ENCODE results near the gene MRPL33. TPM values are rescaled to one million over a fixed set of nuclear protein-coding genes. Genes with fewer than 3 reads are reported as not detected.

MRPL33 gene
- polyA plus RNA-seq, 1 of the 3 experiments (the other 2 are of a cell fraction), result 132 TPM

DNA sequence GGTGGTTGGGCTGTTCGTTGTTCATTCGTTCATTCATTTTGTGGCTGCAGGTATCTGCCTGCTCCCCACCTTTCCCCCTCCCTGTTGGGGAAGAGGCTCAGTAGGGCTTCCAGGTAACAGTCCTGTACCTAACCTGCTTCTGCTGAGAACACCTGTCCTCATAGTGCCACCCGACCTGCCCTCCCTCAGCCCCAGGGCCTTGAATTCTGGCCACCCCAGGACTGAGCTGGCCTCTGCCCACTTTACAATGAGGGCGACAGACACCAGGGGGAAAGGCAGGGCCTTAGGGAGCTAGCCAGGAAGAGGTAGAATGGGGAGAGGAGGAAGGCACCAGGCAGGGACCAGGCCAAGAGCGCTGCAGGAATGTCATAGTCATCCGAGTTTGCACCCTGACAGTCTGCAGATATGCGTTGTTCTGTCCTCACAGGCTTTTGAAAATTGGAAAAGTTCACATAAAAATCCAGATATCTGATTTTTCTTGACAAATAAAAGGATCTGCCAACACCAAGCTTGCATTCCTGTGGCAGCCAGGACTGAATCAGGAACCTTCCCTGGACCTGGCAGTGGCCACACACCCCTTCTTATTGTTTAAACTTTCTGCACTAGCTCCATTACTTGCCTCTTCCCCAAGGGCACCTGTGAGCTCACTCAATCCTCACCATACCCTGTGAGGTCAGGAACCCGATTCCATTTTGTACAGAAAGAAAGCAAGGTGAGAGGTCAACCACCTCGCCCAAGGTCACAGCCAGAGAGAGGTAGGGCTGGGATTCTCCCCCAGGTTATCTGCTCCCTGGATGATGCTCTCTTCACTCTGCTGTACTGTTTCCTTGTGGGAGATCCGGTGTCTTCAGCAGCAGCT, 35.3 kb upstream of the MRPL33 start:
- ChIA-PET CTCF (interaction anchor here (0.5 to 6.0 kb wide), 11 partner anchors 12 to 678 kb away, joined by 3 to 52 read pairs (median 4); no protein-coding TSS in a partner anchor), POLR2A (interaction anchor here (1.3 kb wide), 1 partner anchor 13 kb away, joined by 3 read pairs; no protein-coding TSS in a partner anchor)
- no peak overlapping the region for H3K4me3 ChIP-seq (ENCODE audit: low read depth in 2 of 2, low read length in 1 of 2)
- no peak overlapping the region for H3K27ac ChIP-seq (ENCODE audit: low read depth in 2 of 2, low read length in 1 of 2)
- H2AFZ ChIP-seq (ENCODE audit: low read depth), result no peak overlapping the region
- 88% methylated on average over 10 of the region's 10 CpGs for WGBS (ENCODE audit: low lambda C conversion rate)
- DNase-seq, result no peak
- H3K9me3 ChIP-seq, result no peaks in the 10 kb centered on the region
- H3K9me2 ChIP-seq, result no peaks in the 10 kb centered on the region
- no peak overlapping the region for H3K4me2 ChIP-seq
- H3F3A ChIP-seq (replicated peaks; ENCODE audit: insufficient read depth), result no peaks in the 10 kb centered on the region
- no peak for TF ChIP-seq JUND (IDR thresholded peaks at IDR 0.05)
- TF ChIP-seq RFX5 (IDR thresholded peaks at IDR 0.05; ENCODE audit: low read length), result no peak
- TF ChIP-seq, protein P1, sequence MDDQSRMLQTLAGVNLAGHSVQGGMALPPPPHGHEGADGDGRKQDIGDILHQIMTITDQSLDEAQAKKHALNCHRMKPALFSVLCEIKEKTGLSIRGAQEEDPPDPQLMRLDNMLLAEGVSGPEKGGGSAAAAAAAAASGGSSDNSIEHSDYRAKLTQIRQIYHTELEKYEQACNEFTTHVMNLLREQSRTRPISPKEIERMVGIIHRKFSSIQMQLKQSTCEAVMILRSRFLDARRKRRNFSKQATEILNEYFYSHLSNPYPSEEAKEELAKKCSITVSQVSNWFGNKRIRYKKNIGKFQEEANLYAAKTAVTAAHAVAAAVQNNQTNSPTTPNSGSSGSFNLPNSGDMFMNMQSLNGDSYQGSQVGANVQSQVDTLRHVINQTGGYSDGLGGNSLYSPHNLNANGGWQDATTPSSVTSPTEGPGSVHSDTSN (IDR thresholded peaks at IDR 0.05), result no peak
- TF ChIP-seq SIN3A (IDR thresholded peaks at IDR 0.05; ENCODE audit: borderline replicate concordance, low read depth, low read length), result no peak
- TF ChIP-seq MEF2A (IDR thresholded peaks at IDR 0.05; ENCODE audit: borderline replicate concordance, low read depth), result no peak
- TF ChIP-seq FOXM1 (IDR thresholded peaks at IDR 0.05; ENCODE audit: low read depth), result no peak
- TF ChIP-seq, protein P2, sequence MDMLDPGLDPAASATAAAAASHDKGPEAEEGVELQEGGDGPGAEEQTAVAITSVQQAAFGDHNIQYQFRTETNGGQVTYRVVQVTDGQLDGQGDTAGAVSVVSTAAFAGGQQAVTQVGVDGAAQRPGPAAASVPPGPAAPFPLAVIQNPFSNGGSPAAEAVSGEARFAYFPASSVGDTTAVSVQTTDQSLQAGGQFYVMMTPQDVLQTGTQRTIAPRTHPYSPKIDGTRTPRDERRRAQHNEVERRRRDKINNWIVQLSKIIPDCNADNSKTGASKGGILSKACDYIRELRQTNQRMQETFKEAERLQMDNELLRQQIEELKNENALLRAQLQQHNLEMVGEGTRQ (IDR thresholded peaks at IDR 0.05; ENCODE audit: borderline replicate concordance, low read depth, low read length), result no peak
- no peaks in the 10 kb centered on the region for H3K36me3 ChIP-seq (replicated peaks in 1 of 2; ENCODE audit: control insufficient read depth in 1 of 2, insufficient read depth in 2 of 2, low read length in 1 of 2)
- no peaks in the 10 kb centered on the region for H4K20me1 ChIP-seq (ENCODE audit: insufficient read depth)
- H3K4me1 ChIP-seq (ENCODE audit: control insufficient read depth in 1 of 2, insufficient read depth in 2 of 2, low read depth in 1 of 2, low read length in 1 of 2), result peaks cover 0 to 19% of the 10 kb centered on the region in 2 experiments; a peak in 2 of 4 replicates
- no peak overlapping the region for H3K9ac ChIP-seq
- no peaks in the 10 kb centered on the region for H3K79me2 ChIP-seq (ENCODE audit: insufficient read depth)
- H3K27me3 ChIP-seq (ENCODE audit: insufficient read depth), result no peaks in the 10 kb centered on the region

DNA sequence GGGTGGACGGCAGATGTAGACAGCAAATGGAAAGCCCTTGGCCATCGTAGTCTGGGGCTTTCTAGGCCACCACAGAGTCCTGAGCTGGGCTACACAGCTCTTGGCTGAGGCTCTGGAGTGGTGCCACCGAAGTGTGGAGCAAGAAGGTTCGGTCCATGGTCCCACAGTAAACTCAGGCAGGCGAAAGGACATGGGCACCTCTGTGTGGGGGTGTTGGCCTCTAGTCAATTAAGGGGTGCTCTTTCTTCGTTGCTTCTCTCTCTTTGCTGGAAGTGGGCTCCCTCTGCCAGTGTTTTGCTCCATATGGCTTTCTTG, 34.7 kb upstream of the MRPL33 start:
- WGBS (ENCODE audit: low lambda C conversion rate), result 86% methylated on average over 5 of the region's 6 CpGs
- Histone ChIP-seq H3K79me2 (ENCODE audit: insufficient read depth) (no peaks in the 10 kb centered on the region), H4K20me1 (ENCODE audit: insufficient read depth) (no peaks in the 10 kb centered on the region), H3K36me3 (replicated peaks in 1 of 2; ENCODE audit: control insufficient read depth in 1 of 2, insufficient read depth in 2 of 2, low read length in 1 of 2) (no peaks in the 10 kb centered on the region), H3K9me2 (no peaks in the 10 kb centered on the region), H2AFZ (ENCODE audit: low read depth) (no peak overlapping the region), H3K27me3 (ENCODE audit: insufficient read depth) (no peaks in the 10 kb centered on the region), H3K9me3 (no peaks in the 10 kb centered on the region), H3K9ac (no peak overlapping the region), H3F3A (replicated peaks; ENCODE audit: insufficient read depth) (no peaks in the 10 kb centered on the region), H3K4me3 (ENCODE audit: low read depth in 2 of 2, low read length in 1 of 2) (no peak overlapping the region), H3K4me2 (no peak overlapping the region), H3K27ac (ENCODE audit: low read depth in 2 of 2, low read length in 1 of 2) (no peak overlapping the region), H3K4me1 (ENCODE audit: control insufficient read depth in 1 of 2, insufficient read depth in 2 of 2, low read depth in 1 of 2, low read length in 1 of 2) (peaks cover 0 to 19% of the 10 kb centered on the region in 2 experiments; a peak in 2 of 4 replicates)
- no peak for DNase-seq
- TF ChIP-seq FOXJ3 (CRISPR knock-in tag; IDR thresholded peaks at IDR 0.05), result no peak
- no peak for TF ChIP-seq SIN3A (IDR thresholded peaks at IDR 0.05; ENCODE audit: borderline replicate concordance, low read depth, low read length)
- no peak for TF ChIP-seq FOSL2 (IDR thresholded peaks at IDR 0.05; ENCODE audit: borderline replicate concordance, low read depth)
- TF ChIP-seq, protein P2 (IDR thresholded peaks at IDR 0.05; ENCODE audit: borderline replicate concordance, low read depth, low read length), result no peak
- TF ChIP-seq JUND (IDR thresholded peaks at IDR 0.05), result no peak
- no peak for TF ChIP-seq EZH2phosphoT487 (IDR thresholded peaks at IDR 0.05; ENCODE audit: borderline replicate concordance, low read depth)
- TF ChIP-seq, protein P3, sequence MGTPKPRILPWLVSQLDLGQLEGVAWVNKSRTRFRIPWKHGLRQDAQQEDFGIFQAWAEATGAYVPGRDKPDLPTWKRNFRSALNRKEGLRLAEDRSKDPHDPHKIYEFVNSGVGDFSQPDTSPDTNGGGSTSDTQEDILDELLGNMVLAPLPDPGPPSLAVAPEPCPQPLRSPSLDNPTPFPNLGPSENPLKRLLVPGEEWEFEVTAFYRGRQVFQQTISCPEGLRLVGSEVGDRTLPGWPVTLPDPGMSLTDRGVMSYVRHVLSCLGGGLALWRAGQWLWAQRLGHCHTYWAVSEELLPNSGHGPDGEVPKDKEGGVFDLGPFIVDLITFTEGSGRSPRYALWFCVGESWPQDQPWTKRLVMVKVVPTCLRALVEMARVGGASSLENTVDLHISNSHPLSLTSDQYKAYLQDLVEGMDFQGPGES (IDR thresholded peaks at IDR 0.05; ENCODE audit: low read depth, low read length), result no peak
- TF ChIP-seq TAF1 (IDR thresholded peaks at IDR 0.05; ENCODE audit: borderline replicate concordance, low read depth, low read length), result no peak
- no peak for TF ChIP-seq RAD21 (IDR thresholded peaks at IDR 0.05; ENCODE audit: low read length)
- TF ChIP-seq, protein P4, sequence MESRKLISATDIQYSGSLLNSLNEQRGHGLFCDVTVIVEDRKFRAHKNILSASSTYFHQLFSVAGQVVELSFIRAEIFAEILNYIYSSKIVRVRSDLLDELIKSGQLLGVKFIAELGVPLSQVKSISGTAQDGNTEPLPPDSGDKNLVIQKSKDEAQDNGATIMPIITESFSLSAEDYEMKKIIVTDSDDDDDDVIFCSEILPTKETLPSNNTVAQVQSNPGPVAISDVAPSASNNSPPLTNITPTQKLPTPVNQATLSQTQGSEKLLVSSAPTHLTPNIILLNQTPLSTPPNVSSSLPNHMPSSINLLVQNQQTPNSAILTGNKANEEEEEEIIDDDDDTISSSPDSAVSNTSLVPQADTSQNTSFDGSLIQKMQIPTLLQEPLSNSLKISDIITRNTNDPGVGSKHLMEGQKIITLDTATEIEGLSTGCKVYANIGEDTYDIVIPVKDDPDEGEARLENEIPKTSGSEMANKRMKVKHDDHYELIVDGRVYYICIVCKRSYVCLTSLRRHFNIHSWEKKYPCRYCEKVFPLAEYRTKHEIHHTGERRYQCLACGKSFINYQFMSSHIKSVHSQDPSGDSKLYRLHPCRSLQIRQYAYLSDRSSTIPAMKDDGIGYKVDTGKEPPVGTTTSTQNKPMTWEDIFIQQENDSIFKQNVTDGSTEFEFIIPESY (IDR thresholded peaks at IDR 0.05; ENCODE audit: borderline replicate concordance, low read depth), result no peak
- TF ChIP-seq NFIC (IDR thresholded peaks at IDR 0.05; ENCODE audit: borderline replicate concordance), result no peak
- POLR2A ChIA-PET, result interaction anchor here (1.3 kb wide), 1 partner anchor 14 kb away, joined by 3 read pairs; no protein-coding TSS in a partner anchor
- CTCF ChIA-PET, result interaction anchor here (0.9 to 6.0 kb wide), 11 partner anchors 9 to 660 kb away, joined by 3 to 52 read pairs (median 4); no protein-coding TSS in a partner anchor

All from SK-N-SH (cell line).